ENCODE results near the gene NCF2. TPM values are rescaled to one million over a fixed set of nuclear protein-coding genes. Genes with fewer than 3 reads are reported as not detected.

Gene NCF2
- total and polyA plus RNA-seq, 2 donors (not counting 3 experiments of a cell fraction or from before 2014, with no cell fraction given), result 0.03 TPM; not detected in 1

DNA sequence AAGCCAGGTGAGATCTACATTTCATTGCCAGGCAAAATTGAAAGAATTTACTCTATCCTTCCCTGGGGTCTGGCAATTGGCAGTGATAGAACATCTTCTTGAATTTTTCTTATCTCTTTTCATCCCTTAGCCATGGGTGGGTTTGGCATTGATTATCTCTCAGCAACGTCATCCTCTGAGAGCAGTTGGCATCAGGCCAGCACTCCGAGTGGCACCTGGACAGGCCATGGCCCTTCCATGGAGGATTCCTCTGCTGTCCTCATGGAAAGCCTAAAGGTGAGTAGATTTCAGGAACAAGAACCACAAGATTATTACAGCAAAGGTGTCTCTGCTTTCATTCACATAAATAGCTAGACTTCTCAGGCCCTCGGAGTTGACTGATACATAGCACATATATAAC, 39.3 kb downstream of the NCF2 start:
- Histone ChIP-seq H3K9ac (replicated peaks; ENCODE audit: extremely low read depth, insufficient read depth, low read length) (no peak overlapping the region), H2AFZ (ENCODE audit: low read depth, low read length) (no peak overlapping the region), H3K4me3 (replicated peaks in 1 of 3; ENCODE audit: insufficient read depth in 1 of 3, low read depth in 1 of 3, low read length in 3 of 3) (no peak overlapping the region), H4K20me1 (replicated peaks; ENCODE audit: control insufficient read depth, extremely low read depth, insufficient read depth, low read length) (no peaks in the 10 kb centered on the region), H3K9me1 (replicated peaks; ENCODE audit: control insufficient read depth, extremely low read depth, insufficient read depth, low read length) (no peaks in the 10 kb centered on the region), H3K36me3 (ENCODE audit: control insufficient read depth in 2 of 2, extremely low read depth in 1 of 2, insufficient read depth in 2 of 2, low read length in 2 of 2) (peaks cover 13 to 21% of the 10 kb centered on the region in 2 experiments), H3K4me1 (ENCODE audit: control insufficient read depth, extremely low read depth, insufficient read depth, low read length) (peaks cover 6% of the 10 kb centered on the region), H3K4me2 (ENCODE audit: insufficient read depth, low read length) (no peak overlapping the region), H3K27ac (ENCODE audit: insufficient read depth, low read depth, low read length) (no peak overlapping the region), H3K79me2 (ENCODE audit: control insufficient read depth, insufficient read depth, low read length) (no peaks in the 10 kb centered on the region), H3K27me3 (ENCODE audit: control insufficient read depth in 2 of 2, insufficient read depth in 2 of 2, low read length in 2 of 2) (no peaks in the 10 kb centered on the region), H3K9me3 (replicated peaks; ENCODE audit: control insufficient read depth, insufficient read depth, low read length) (no peaks in the 10 kb centered on the region)
- dilution Hi-C loops (cut with MboI; ENCODE audit: extremely low pct_ligation_motif_present, low sequenced_read_pairs) (no loop called here), intact Hi-C loops (cut with micrococcal nuclease) (no loop called here)
- BruUV-seq (replicated peaks), result no TSS peak
- no peak for TF ChIP-seq EZH2 (IDR thresholded peaks at IDR 0.05; ENCODE audit: borderline replicate concordance, low read depth, low read length, severe bottlenecking)
- no peak for TF ChIP-seq GATA2 (IDR thresholded peaks at IDR 0.05; ENCODE audit: insufficient read depth, insufficient read length, low read depth, low read length)
- TF ChIP-seq, protein P1, sequence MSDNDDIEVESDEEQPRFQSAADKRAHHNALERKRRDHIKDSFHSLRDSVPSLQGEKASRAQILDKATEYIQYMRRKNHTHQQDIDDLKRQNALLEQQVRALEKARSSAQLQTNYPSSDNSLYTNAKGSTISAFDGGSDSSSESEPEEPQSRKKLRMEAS (IDR thresholded peaks at IDR 0.05; ENCODE audit: insufficient read depth, insufficient read length), result no peak
- no peak for TF ChIP-seq POLR2A (IDR thresholded peaks at IDR 0.05; ENCODE audit: low read depth, low read length)
- no peak for TF ChIP-seq FOS (IDR thresholded peaks at IDR 0.05; ENCODE audit: borderline replicate concordance, insufficient read depth, low read length)
- ChIA-PET CTCF (interaction anchor here (0.9 kb wide), 1 partner anchor 134 kb away, joined by 3 read pairs; no protein-coding TSS in a partner anchor), POLR2A (no interaction called here)
- no peak for FAIRE-seq
- no peak for DNase-seq (ENCODE audit: low read depth, low spot score)

DNA sequence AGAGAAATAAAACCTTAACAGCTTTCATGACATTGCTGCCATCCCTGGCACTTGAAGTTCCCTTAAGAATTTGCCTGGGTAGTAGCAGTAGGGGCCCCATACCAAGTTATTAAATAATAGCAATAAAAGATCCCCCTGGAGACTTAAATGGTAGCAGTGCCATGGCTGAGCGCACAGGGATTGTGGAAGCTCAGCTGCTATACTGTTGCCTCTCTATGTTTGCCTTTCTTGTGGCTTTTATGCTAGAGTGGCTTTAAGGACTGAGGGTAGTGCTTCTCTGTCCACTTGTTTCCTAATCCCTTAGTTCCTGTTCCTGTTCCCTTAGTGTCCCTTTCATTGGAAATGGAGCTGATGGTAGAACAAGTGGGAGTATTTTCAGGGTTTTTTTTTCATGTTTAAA, 42.1 kb downstream of the NCF2 start:
- H3K4me2 ChIP-seq (ENCODE audit: insufficient read depth, low read length), result no peak overlapping the region
- H3K4me1 ChIP-seq (ENCODE audit: control insufficient read depth, extremely low read depth, insufficient read depth, low read length), result peaks cover 3% of the 10 kb centered on the region
- no peaks in the 10 kb centered on the region for H3K9me3 ChIP-seq (replicated peaks; ENCODE audit: control insufficient read depth, insufficient read depth, low read length)
- H4K20me1 ChIP-seq (replicated peaks; ENCODE audit: control insufficient read depth, extremely low read depth, insufficient read depth, low read length), result no peaks in the 10 kb centered on the region
- DNase-seq (ENCODE audit: low read depth, low spot score), result no peak
- no peak overlapping the region for H2AFZ ChIP-seq (ENCODE audit: low read depth, low read length)
- POLR2A ChIA-PET, result no interaction called here
- no peaks in the 10 kb centered on the region for H3K79me2 ChIP-seq (ENCODE audit: control insufficient read depth, insufficient read depth, low read length)
- FAIRE-seq, result no peak
- H3K27me3 ChIP-seq (ENCODE audit: control insufficient read depth in 2 of 2, insufficient read depth in 2 of 2, low read length in 2 of 2), result no peaks in the 10 kb centered on the region
- H3K9ac ChIP-seq (replicated peaks; ENCODE audit: extremely low read depth, insufficient read depth, low read length), result no peak overlapping the region
- peaks cover 19 to 24% of the 10 kb centered on the region in 2 experiments for H3K36me3 ChIP-seq (ENCODE audit: control insufficient read depth in 2 of 2, extremely low read depth in 1 of 2, insufficient read depth in 2 of 2, low read length in 2 of 2)
- intact Hi-C loops (cut with micrococcal nuclease), result no loop called here
- H3K9me1 ChIP-seq (replicated peaks; ENCODE audit: control insufficient read depth, extremely low read depth, insufficient read depth, low read length), result no peaks in the 10 kb centered on the region
- H3K4me3 ChIP-seq (replicated peaks in 1 of 3; ENCODE audit: insufficient read depth in 1 of 3, low read depth in 1 of 3, low read length in 3 of 3), result no peak overlapping the region
- dilution Hi-C loops (cut with MboI; ENCODE audit: extremely low pct_ligation_motif_present, low sequenced_read_pairs), result no loop called here
- no peak overlapping the region for H3K27ac ChIP-seq (ENCODE audit: insufficient read depth, low read depth, low read length)
- BruUV-seq (replicated peaks), result no TSS peak
- TF ChIP-seq GATA2 (IDR thresholded peaks at IDR 0.05; ENCODE audit: insufficient read depth, insufficient read length, low read depth, low read length), result no peak
- no peak for TF ChIP-seq POLR2AphosphoS5 (IDR thresholded peaks at IDR 0.05; ENCODE audit: insufficient read depth, low read depth, low read length)
- TF ChIP-seq POLR2A (IDR thresholded peaks at IDR 0.05; ENCODE audit: low read depth, low read length), result no peak
- TF ChIP-seq, protein P1 (IDR thresholded peaks at IDR 0.05; ENCODE audit: insufficient read depth, insufficient read length), result no peak
- TF ChIP-seq JUN (IDR thresholded peaks at IDR 0.05; ENCODE audit: borderline replicate concordance, insufficient read depth, insufficient read length, low read depth), result no peak
- TF ChIP-seq, protein P2, sequence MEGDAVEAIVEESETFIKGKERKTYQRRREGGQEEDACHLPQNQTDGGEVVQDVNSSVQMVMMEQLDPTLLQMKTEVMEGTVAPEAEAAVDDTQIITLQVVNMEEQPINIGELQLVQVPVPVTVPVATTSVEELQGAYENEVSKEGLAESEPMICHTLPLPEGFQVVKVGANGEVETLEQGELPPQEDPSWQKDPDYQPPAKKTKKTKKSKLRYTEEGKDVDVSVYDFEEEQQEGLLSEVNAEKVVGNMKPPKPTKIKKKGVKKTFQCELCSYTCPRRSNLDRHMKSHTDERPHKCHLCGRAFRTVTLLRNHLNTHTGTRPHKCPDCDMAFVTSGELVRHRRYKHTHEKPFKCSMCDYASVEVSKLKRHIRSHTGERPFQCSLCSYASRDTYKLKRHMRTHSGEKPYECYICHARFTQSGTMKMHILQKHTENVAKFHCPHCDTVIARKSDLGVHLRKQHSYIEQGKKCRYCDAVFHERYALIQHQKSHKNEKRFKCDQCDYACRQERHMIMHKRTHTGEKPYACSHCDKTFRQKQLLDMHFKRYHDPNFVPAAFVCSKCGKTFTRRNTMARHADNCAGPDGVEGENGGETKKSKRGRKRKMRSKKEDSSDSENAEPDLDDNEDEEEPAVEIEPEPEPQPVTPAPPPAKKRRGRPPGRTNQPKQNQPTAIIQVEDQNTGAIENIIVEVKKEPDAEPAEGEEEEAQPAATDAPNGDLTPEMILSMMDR (IDR thresholded peaks at IDR 0.05; ENCODE audit: extremely low read depth in 1 of 2, insufficient read depth in 1 of 2, low read depth in 1 of 2, low read length in 2 of 2), result no peak
- TF ChIP-seq MYC (IDR thresholded peaks at IDR 0.05; ENCODE audit: low read depth, low read length), result no peak
- CTCF ChIA-PET, result interaction anchor here (0.8 to 1.2 kb wide), 3 partner anchors 10 to 61 kb away, joined by 3 read pairs; no protein-coding TSS in a partner anchor

Data from endothelial cell of umbilical vein (primary cell).